Testis (tissue), 3 donors: ENCODE measurements around the gene CELF4. TPM values are rescaled to one million over a fixed set of nuclear protein-coding genes. Genes with fewer than 3 reads are reported as not detected.

Experiments used
- DNase-seq: peaks from one replicate; pipeline ENCODE4 v3.0.0-alpha.2; 2019
- H3K27ac ChIP-seq, 2 donors: fragments of 200-600 bp; sonication (generic); one replicate each; pipeline ENCODE4 v1.5.1; 2019
- H3K27me3 ChIP-seq: fragments of 200-600 bp; sonication (generic); one replicate; pipeline ENCODE4 v1.5.1; 2019
- H3K36me3 ChIP-seq: fragments of 200-600 bp; sonication (generic); one replicate; pipeline ENCODE4 v1.5.1; 2017; ENCODE audit warnings: low read depth; ENCODE audit errors: missing control alignments
- H3K4me1 ChIP-seq: fragments of 200-600 bp; sonication (generic); one replicate; pipeline ENCODE4 v1.5.1; 2019
- H3K4me3 ChIP-seq, 2 donors: fragments of 200-600 bp; sonication (generic); one replicate each; pipeline ENCODE4 v1.5.1; 2017 to 2019
- H3K9me3 ChIP-seq: fragments of 200-600 bp; sonication (generic); one replicate; pipeline ENCODE4 v1.5.1; 2017
- POLR2A ChIP-seq: fragments of 450-650 bp; IDR thresholded peaks from one replicate; pipeline ENCODE4 v1.6.1; 2017; ENCODE audit warnings: antibody characterized with exemption, mild to moderate bottlenecking, moderate library complexity
- WGBS, 2 donors: methylation state at CpG; one replicate each; pipeline ENCODE4 v1.1.5; 2018; 5-methylcytosine and 5-hydroxymethylcytosine counted together
- intact Hi-C: fragments of 100-400 bp; cut with DNase I; formaldehyde crosslinking; loops from one replicate; pipeline ENCODE4 v1.15.1; 2023; ENCODE audit warnings: low total_unique reads
- polyA plus RNA-seq: library from polyadenylated mRNA; stranded (reverse); fragments of 350-450 nt; fragmentation: Illumina TruSeq; extraction: RNeasy Lipid Tissue Mini Kit (QIAGEN cat#74804); gene quantifications from one replicate; pipeline ENCODE4 v1.2.3, GENCODE V29; 2014; ENCODE audit warnings: low read depth, low replicate concordance; ENCODE audit not compliant: insufficient read depth
- total RNA-seq, 2 donors: library from RNA; depleted of rRNA; stranded (reverse); fragments of >200 nt; gene quantifications; one replicate each; pipeline ENCODE4 v1.2.3, GENCODE V29; 2016
- TF ChIP-seq, protein P1 (sequence below), 3 experiments: fragments of 450-650 bp in 2 of 3; fragments of 200-600 bp in 1 of 3; sonication (generic) in 1 of 3; IDR thresholded peaks; one replicate each; pipeline ENCODE4 v1.5.1; 2016 to 2019; ENCODE audit warnings: antibody characterized with exemption in 3 of 3, mild to moderate bottlenecking in 2 of 3, moderate library complexity in 1 of 3

Gene CELF4
- total and polyA plus RNA-seq, 3 donors from 2014 or later: 3.9 to 6.3 (median 4.8) TPM

- no peaks in the 10 kb centered on the region for H3K9me3 ChIP-seq
- WGBS, 2 donors: 89 to 93% methylated on average over 3 to 4 of the region's 4 CpGs
- intact Hi-C loops: no loop called here
Observed at GRCh38 chr18:37543321-37543720, 22.3 kb downstream of the CELF4 start.

DNA sequence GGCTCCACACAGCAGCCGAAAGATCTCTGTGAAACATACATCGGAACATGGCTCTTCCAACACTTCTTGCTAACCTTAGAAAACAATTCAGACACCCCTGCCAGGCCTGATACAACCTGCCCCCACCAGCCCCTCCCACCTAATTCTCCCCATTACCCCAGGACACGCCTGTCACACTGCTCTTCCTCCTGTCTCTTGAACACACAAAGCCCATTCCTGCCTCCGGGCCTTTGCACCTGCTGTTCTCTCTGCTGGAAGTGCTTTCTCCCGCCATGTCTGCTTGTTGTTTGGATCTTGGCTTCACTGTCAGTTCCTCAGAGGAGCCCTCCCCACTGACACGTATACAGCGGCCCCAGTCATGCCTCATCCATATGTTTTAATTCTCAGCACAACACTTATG lies 24.1 kb downstream of the CELF4 start:
- no peaks in the 10 kb centered on the region for H3K4me1 ChIP-seq
- H3K36me3 ChIP-seq: no peaks in the 10 kb centered on the region
- H3K4me3 ChIP-seq: no peak overlapping the region
- no peak for DNase-seq
- TF ChIP-seq, protein P1, sequence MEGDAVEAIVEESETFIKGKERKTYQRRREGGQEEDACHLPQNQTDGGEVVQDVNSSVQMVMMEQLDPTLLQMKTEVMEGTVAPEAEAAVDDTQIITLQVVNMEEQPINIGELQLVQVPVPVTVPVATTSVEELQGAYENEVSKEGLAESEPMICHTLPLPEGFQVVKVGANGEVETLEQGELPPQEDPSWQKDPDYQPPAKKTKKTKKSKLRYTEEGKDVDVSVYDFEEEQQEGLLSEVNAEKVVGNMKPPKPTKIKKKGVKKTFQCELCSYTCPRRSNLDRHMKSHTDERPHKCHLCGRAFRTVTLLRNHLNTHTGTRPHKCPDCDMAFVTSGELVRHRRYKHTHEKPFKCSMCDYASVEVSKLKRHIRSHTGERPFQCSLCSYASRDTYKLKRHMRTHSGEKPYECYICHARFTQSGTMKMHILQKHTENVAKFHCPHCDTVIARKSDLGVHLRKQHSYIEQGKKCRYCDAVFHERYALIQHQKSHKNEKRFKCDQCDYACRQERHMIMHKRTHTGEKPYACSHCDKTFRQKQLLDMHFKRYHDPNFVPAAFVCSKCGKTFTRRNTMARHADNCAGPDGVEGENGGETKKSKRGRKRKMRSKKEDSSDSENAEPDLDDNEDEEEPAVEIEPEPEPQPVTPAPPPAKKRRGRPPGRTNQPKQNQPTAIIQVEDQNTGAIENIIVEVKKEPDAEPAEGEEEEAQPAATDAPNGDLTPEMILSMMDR (IDR thresholded peaks at IDR 0.05): no peak
- no peak for TF ChIP-seq POLR2A
- no peaks in the 10 kb centered on the region for H3K9me3 ChIP-seq
- no peaks in the 10 kb centered on the region for H3K27me3 ChIP-seq
- no peak overlapping the region for H3K27ac ChIP-seq
- 80 to 97% methylated on average over 7 of the region's 7 CpGs for WGBS, 2 donors
- intact Hi-C loops: no loop called here

More at GRCh38 chr18:37543321-37543720, 22.3 kb downstream of the CELF4 start:
- no peak for DNase-seq
- no peak for TF ChIP-seq POLR2A
- TF ChIP-seq, protein P1 (IDR thresholded peaks at IDR 0.05): no peak
- H3K27ac ChIP-seq: no peak overlapping the region
- H3K27me3 ChIP-seq: no peaks in the 10 kb centered on the region
- no peaks in the 10 kb centered on the region for H3K36me3 ChIP-seq
- H3K4me1 ChIP-seq: no peaks in the 10 kb centered on the region
- no peak overlapping the region for H3K4me3 ChIP-seq

- no peaks in the 10 kb centered on the region for H3K4me1 ChIP-seq
- H3K9me3 ChIP-seq: no peaks in the 10 kb centered on the region
- TF ChIP-seq, protein P1 (IDR thresholded peaks at IDR 0.05): no peak
- TF ChIP-seq POLR2A: no peak
- WGBS, 2 donors: 53 to 73% methylated on average over 5 to 9 of the region's 9 CpGs
- H3K27ac ChIP-seq: no peak overlapping the region
- no peaks in the 10 kb centered on the region for H3K36me3 ChIP-seq
- no peak overlapping the region for H3K4me3 ChIP-seq
- H3K27me3 ChIP-seq: no peaks in the 10 kb centered on the region
- no peak for DNase-seq
- intact Hi-C loops: no loop called here
Observed at GRCh38 chr18:37540424-37541138, 25.0 kb downstream of the CELF4 start.

DNA sequence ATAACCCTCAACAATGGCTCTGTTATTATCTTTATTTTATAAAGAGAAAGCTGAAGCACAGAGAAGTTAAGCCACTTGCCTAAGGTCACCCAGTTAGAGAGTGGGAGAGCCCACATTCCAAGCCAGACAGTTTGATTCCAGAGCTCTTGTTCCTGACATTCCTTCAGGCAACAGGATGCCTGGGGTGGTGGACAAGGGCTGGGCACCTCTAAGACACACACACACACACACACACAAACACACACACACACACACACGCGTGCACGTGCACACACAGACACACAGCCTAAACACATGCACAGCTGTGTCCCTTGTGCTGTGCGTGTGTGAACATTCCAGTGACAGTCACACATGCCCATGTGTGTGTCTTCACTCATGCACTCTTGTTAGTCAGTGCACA lies 26.4 kb downstream of the CELF4 start:
- DNase-seq: no peak
- H3K27me3 ChIP-seq: no peaks in the 10 kb centered on the region
- no peaks in the 10 kb centered on the region for H3K36me3 ChIP-seq
- no peaks in the 10 kb centered on the region for H3K4me1 ChIP-seq
- H3K27ac ChIP-seq: no peak overlapping the region
- intact Hi-C loops: no loop called here
- no peak for TF ChIP-seq POLR2A
- TF ChIP-seq, protein P1 (IDR thresholded peaks at IDR 0.05): no peak
- H3K4me3 ChIP-seq: no peak overlapping the region
- 87 to 94% methylated on average over 3 to 4 of the region's 4 CpGs for WGBS, 2 donors
- H3K9me3 ChIP-seq: no peaks in the 10 kb centered on the region
